MCF 10A (cell line): ENCODE results near the gene RPL13. TPM values are rescaled to one million over a fixed set of nuclear protein-coding genes. Genes with fewer than 3 reads are reported as not detected.

ENCODE experiments used
- BruUV-seq: library from RNA; stranded (reverse); fragments of 400-500 nt; replicated peaks from 2 replicates; lab custom pipeline; 2021; lab: Mats Ljungman, UMichigan
- CTCF ChIA-PET: fragments of 300-600 bp; sonication (Branson Sonifier 250); formaldehyde crosslinking; extraction: SDS; loops from one replicate; lab custom pipeline; 2021; ENCODE audit warnings: antibody characterized with exemption, inconsistent platforms; lab: Yijun Ruan, JAX
- POLR2A ChIA-PET: fragments of 300-600, 350-650 bp; sonication (Branson Sonifier 250); formaldehyde crosslinking; extraction: SDS; loops from one replicate; lab custom pipeline; 2020; ENCODE audit warnings: antibody characterized with exemption, inconsistent platforms; lab: Yijun Ruan, JAX
- DNase-seq: peaks from one replicate; pipeline ENCODE4 v3.0.0-alpha.2; 2018; ENCODE audit not compliant: unreplicated experiment
- H3K27ac Mint-ChIP-seq: one replicate; pipeline ENCODE4 v1.8.0; 2022; ENCODE audit warnings: mild to moderate bottlenecking, low read depth, mixed read lengths; ENCODE audit not compliant: unreplicated experiment
- H3K27me3 Mint-ChIP-seq: one replicate; pipeline ENCODE4 v1.8.0; 2022; ENCODE audit warnings: mixed read lengths; ENCODE audit not compliant: insufficient read depth, unreplicated experiment
- H3K36me3 Mint-ChIP-seq: one replicate; pipeline ENCODE4 v1.8.0; 2022; ENCODE audit warnings: mild to moderate bottlenecking, moderate library complexity, mixed read lengths; ENCODE audit not compliant: insufficient read depth, unreplicated experiment
- H3K4me1 Mint-ChIP-seq: one replicate; pipeline ENCODE4 v1.8.0; 2022; ENCODE audit warnings: mixed read lengths; ENCODE audit not compliant: insufficient read depth, unreplicated experiment
- H3K4me3 Mint-ChIP-seq: one replicate; pipeline ENCODE4 v1.8.0; 2022; ENCODE audit warnings: mild to moderate bottlenecking, moderate library complexity, mixed read lengths; ENCODE audit not compliant: unreplicated experiment
- H3K9me3 Mint-ChIP-seq: one replicate; pipeline ENCODE4 v1.8.0; 2022; ENCODE audit warnings: mixed read lengths; ENCODE audit not compliant: unreplicated experiment
- intact Hi-C: fragments of 100-400 bp; cut with micrococcal nuclease; formaldehyde crosslinking; loops from 2 replicates; pipeline ENCODE4 v1.14.1; 2022
- total RNA-seq: library from RNA; stranded (reverse); gene quantifications from 2 replicates; pipeline ENCODE4 v1.2.3, GENCODE V29; 2022
- TF ChIP-seq, protein P1 (sequence below): fragments of 200-600 bp; IDR thresholded peaks from one replicate; pipeline ENCODE4 v1.8.0; 2022; ENCODE audit warnings: antibody characterized with exemption, mild to moderate bottlenecking; ENCODE audit not compliant: unreplicated experiment

The RPL13 gene
- total RNA-seq, 1 experiment from 2014 or later = 3,148 TPM

DNA sequence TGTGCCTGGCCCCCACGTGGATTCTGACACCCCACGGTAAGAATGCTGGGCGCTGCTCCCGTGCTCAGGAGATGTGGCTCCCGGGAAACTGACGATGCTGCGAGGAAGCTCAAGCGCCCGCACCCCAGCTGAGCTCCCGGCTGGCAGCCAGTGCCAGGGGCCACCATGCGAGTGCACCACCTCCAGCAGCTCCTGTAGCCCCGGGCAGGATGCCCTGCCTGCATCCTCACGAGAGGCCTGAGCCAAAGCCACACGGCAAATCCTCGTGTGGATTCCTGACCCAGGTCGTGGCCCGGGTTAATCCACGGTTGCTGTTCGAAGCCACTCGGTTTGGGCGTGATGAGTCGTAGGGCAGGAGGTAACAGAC, 41.4 kb downstream of the RPL13 start:
- Mint-ChIP-seq H3K36me3 (no peaks in the 10 kb centered on the region), H3K4me3 (no peak overlapping the region), H3K27me3 (no peaks in the 10 kb centered on the region), H3K4me1 (peaks cover 14% of the 10 kb centered on the region), H3K27ac (no peak overlapping the region), H3K9me3 (no peaks in the 10 kb centered on the region)
- ChIA-PET CTCF (interaction anchor here (0.7 to 1.4 kb wide), 6 partner anchors 10 to 53 kb away, joined by 3 to 5 read pairs (median 4); no protein-coding TSS in a partner anchor), POLR2A (interaction anchor here (0.5 to 2.1 kb wide), 13 partner anchors 13 to 430 kb away, joined by 3 to 8 read pairs (median 4); partner anchors contain the start of genes CDH15, CHMP1A, SPATA33 and TCF25)
- no TSS peak for BruUV-seq
- TF ChIP-seq, protein P1, sequence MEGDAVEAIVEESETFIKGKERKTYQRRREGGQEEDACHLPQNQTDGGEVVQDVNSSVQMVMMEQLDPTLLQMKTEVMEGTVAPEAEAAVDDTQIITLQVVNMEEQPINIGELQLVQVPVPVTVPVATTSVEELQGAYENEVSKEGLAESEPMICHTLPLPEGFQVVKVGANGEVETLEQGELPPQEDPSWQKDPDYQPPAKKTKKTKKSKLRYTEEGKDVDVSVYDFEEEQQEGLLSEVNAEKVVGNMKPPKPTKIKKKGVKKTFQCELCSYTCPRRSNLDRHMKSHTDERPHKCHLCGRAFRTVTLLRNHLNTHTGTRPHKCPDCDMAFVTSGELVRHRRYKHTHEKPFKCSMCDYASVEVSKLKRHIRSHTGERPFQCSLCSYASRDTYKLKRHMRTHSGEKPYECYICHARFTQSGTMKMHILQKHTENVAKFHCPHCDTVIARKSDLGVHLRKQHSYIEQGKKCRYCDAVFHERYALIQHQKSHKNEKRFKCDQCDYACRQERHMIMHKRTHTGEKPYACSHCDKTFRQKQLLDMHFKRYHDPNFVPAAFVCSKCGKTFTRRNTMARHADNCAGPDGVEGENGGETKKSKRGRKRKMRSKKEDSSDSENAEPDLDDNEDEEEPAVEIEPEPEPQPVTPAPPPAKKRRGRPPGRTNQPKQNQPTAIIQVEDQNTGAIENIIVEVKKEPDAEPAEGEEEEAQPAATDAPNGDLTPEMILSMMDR = no peak
- intact Hi-C loops = loop anchor here (1.0 to 2.0 kb wide), 2 partner anchors 31 to 39 kb away; no protein-coding TSS in a partner anchor
- DNase-seq = no peak

DNA sequence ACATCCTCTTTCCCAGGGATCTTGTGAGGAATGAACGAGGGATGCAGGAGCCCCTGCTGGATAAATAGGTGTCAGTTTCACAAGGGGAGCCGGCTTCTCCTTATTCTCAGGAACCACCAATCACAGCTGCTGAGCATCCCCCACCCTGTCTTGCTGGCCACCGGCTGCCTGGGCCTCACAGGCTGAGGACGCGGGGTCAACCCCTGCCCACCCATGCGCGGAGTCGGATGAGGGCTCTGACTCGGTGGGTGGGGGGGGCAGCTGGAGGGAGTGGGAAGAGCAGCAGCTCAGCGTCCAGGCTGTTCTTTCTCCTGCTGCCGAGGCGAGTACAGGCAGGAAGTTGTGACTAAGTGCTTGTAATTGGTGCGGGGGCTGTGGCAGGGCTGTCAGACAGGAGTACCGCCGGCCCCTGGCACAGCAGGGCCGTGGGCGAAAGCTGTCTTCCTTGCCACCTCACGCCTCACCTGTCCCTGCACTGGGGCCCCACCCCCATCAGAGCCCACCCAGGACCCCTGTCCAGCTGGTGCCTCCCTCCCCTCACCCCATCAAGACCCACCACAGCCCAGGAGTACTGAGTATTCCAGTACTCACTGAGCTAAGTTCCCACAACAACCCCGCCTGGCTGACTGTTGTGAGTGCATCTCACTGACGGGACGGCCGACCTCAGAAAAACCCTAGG, 41.9 kb downstream of the RPL13 start:
- Mint-ChIP-seq H3K36me3 (no peaks in the 10 kb centered on the region), H3K4me3 (no peak overlapping the region), H3K27ac (no peak overlapping the region), H3K4me1 (peaks cover 14% of the 10 kb centered on the region), H3K27me3 (no peaks in the 10 kb centered on the region), H3K9me3 (no peaks in the 10 kb centered on the region)
- ChIA-PET POLR2A (interaction anchor here (0.5 to 2.1 kb wide), 16 partner anchors 12 to 431 kb away, joined by 3 to 8 read pairs (median 4); partner anchors contain the start of genes CDH15, CDK10, CHMP1A and SPATA33), CTCF (interaction anchor here (0.6 to 1.4 kb wide), 8 partner anchors 10 to 385 kb away, joined by 3 to 5 read pairs (median 4); no protein-coding TSS in a partner anchor)
- intact Hi-C loops = loop anchor here (1.0 to 2.0 kb wide), 2 partner anchors 30 to 39 kb away; no protein-coding TSS in a partner anchor
- DNase-seq = peak; percentile 84
- TF ChIP-seq, protein P1 = no peak
- no TSS peak for BruUV-seq

DNA sequence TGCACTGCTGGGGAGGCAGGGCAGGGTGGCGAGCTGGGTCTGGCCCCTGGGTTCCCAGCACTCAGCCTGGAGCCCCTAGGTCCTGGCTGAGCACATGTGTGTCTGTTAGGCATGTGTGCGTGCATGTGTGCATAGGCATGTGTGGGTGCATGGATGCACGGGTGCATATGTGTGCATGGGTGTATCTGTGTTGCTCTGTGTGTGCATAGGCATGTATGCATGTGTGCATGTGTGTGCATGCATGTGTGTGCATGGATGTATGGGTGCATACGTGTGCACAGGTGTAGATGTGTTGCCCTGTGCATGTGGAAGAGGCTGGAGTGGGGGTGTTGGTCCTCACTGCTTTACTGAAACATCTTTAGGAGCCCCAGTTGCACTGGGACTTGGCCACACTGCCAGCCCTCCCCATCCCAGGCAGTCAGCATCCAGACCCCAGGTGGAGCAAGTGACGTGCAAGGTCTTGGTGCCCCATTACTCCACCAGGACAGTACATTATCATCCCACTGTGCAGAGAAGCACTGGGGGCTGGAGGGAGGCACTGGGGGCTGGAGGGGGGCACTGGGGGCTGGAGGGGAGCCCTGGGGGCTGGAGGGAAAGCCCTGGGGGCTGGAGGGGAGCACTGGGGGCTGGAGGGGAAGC, 42.6 kb downstream of the RPL13 start:
- no TSS peak for BruUV-seq
- POLR2A ChIA-PET = interaction anchor here (0.6 to 2.1 kb wide), 10 partner anchors 12 to 270 kb away, joined by 3 to 8 read pairs (median 3); partner anchors contain the start of genes CDK10, CHMP1A, SPATA33 and TCF25
- Mint-ChIP-seq H3K9me3 (no peaks in the 10 kb centered on the region), H3K36me3 (no peaks in the 10 kb centered on the region), H3K4me1 (peaks cover 14% of the 10 kb centered on the region), H3K4me3 (no peak overlapping the region), H3K27me3 (no peaks in the 10 kb centered on the region), H3K27ac (no peak overlapping the region)
- intact Hi-C loops = loop anchor here (1.0 to 2.0 kb wide), 2 partner anchors 30 to 38 kb away; no protein-coding TSS in a partner anchor
- CTCF ChIA-PET = interaction anchor here (0.6 to 1.4 kb wide), 6 partner anchors 24 to 385 kb away, joined by 3 to 5 read pairs (median 4); no protein-coding TSS in a partner anchor
- no peak for DNase-seq
- TF ChIP-seq, protein P1 = no peak

DNA sequence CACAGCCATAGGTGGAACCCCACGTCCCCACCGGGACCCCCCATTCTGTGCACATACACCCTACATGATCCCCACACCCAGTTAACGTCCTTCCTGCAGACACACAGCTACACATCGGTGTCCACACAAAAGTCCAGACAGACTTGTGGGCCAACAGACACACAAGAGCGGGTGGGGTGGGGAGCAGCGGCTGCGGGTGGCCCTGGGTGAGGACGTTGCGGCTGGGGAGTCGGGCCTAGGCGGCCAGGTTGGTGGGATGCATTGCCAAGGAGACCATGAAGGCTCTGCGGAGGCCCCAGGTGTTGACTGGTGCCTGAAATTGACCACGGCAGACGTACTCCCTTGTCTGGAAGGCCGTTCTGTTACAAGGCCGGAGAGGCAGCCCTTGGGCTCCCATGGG, 44.3 kb downstream of the RPL13 start:
- no TSS peak for BruUV-seq
- intact Hi-C loops = no loop called here
- Mint-ChIP-seq H3K36me3 (no peaks in the 10 kb centered on the region), H3K4me3 (no peak overlapping the region), H3K27me3 (no peaks in the 10 kb centered on the region), H3K4me1 (peaks cover 14% of the 10 kb centered on the region), H3K9me3 (no peaks in the 10 kb centered on the region), H3K27ac (no peak overlapping the region)
- ChIA-PET CTCF (interaction anchor here (0.7 kb wide), 1 partner anchor 82 kb away, joined by 3 read pairs; the partner anchor contains the start of gene CDK10), POLR2A (no interaction called here)
- TF ChIP-seq, protein P1 = no peak
- DNase-seq = no peak
